Esophagus muscularis mucosa (tissue), 3 donors: ENCODE data around the gene PITX1.

ENCODE experiments used
- POLR2AphosphoS5 ChIP-seq, 2 donors: sonication (generic); formaldehyde crosslinking; IDR thresholded peaks; one replicate each; pipeline ENCODE4 v1.6.1; 2017; ENCODE audit warnings: antibody characterized with exemption in 2 of 2
- TF ChIP-seq, protein P1 (sequence below), 3 experiments: fragments of 200-600 bp in 2 of 3; fragments of 450-650 bp in 1 of 3; sonication (generic) in 2 of 3; IDR thresholded peaks; one replicate each; pipeline ENCODE4 v1.5.1; 2017 to 2019; ENCODE audit warnings: antibody characterized with exemption in 3 of 3, mild to moderate bottlenecking in 2 of 3, moderate library complexity in 1 of 3

GRCh38 chr5:135015942-135016341 is 18.1 kb downstream of the PITX1 start:
- TF ChIP-seq, protein P1, sequence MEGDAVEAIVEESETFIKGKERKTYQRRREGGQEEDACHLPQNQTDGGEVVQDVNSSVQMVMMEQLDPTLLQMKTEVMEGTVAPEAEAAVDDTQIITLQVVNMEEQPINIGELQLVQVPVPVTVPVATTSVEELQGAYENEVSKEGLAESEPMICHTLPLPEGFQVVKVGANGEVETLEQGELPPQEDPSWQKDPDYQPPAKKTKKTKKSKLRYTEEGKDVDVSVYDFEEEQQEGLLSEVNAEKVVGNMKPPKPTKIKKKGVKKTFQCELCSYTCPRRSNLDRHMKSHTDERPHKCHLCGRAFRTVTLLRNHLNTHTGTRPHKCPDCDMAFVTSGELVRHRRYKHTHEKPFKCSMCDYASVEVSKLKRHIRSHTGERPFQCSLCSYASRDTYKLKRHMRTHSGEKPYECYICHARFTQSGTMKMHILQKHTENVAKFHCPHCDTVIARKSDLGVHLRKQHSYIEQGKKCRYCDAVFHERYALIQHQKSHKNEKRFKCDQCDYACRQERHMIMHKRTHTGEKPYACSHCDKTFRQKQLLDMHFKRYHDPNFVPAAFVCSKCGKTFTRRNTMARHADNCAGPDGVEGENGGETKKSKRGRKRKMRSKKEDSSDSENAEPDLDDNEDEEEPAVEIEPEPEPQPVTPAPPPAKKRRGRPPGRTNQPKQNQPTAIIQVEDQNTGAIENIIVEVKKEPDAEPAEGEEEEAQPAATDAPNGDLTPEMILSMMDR (IDR thresholded peaks at IDR 0.05): no peak
- TF ChIP-seq POLR2AphosphoS5 (IDR thresholded peaks at IDR 0.05): no peak
